DOHH2 (cell line): Measurements from ENCODE around the gene SLC25A31.

Source experiments
- H3F3A ChIP-seq: fragments of 200-600 bp; sonication (generic), shearing (Covaris generic); 2 replicates; pipeline ENCODE4 v1.6.0; 2016; ENCODE audit warnings: antibody characterized with exemption, mild to moderate bottlenecking; ENCODE audit not compliant: control insufficient read depth, insufficient read depth
- H3K27ac ChIP-seq: fragments of 200-600 bp; sonication (generic); 2 replicates; pipeline ENCODE4 v1.5.1; 2014; ENCODE audit warnings: low read depth, mild to moderate bottlenecking, low read length, moderate library complexity
- H3K27me3 ChIP-seq: fragments of 200-600 bp; sonication (generic); 2 replicates; pipeline ENCODE4 v1.6.1; 2014; ENCODE audit warnings: mild to moderate bottlenecking, low read length, mixed read lengths; ENCODE audit not compliant: control insufficient read depth
- H3K36me3 ChIP-seq: fragments of 200-600 bp; sonication (generic); 2 replicates; pipeline ENCODE4 v1.6.1; 2014; ENCODE audit warnings: mild to moderate bottlenecking, low read length, moderate library complexity, mixed read lengths; ENCODE audit not compliant: control insufficient read depth
- H3K4me1 ChIP-seq: fragments of 200-600 bp; sonication (generic); 2 replicates; pipeline ENCODE4 v1.6.1; 2014; ENCODE audit warnings: mild to moderate bottlenecking, low read length, mixed read lengths; ENCODE audit not compliant: control insufficient read depth
- H3K4me2 ChIP-seq: fragments of 200-600 bp; sonication (generic); 2 replicates; pipeline ENCODE4 v1.6.0; 2014; ENCODE audit warnings: mild to moderate bottlenecking, low read length, moderate library complexity
- H3K4me3 ChIP-seq: fragments of 200-600 bp; sonication (generic); 2 replicates; pipeline ENCODE4 v1.5.1; 2014; ENCODE audit warnings: mild to moderate bottlenecking, low read length, mixed read lengths
- H3K79me2 ChIP-seq: fragments of 200-600 bp; sonication (generic); 2 replicates; pipeline ENCODE4 v1.6.1; 2014; ENCODE audit warnings: mild to moderate bottlenecking, low read length, mixed read lengths; ENCODE audit not compliant: control insufficient read depth
- H3K9me2 ChIP-seq: fragments of 200-600 bp; sonication (generic); replicated peaks from 2 replicates; pipeline ENCODE4 v1.6.1; 2014; ENCODE audit warnings: mild to moderate bottlenecking, low read length, mixed read lengths; ENCODE audit not compliant: control insufficient read depth
- H3K9me3 ChIP-seq: fragments of 200-600 bp; sonication (generic); 2 replicates; pipeline ENCODE4 v1.6.1; 2014; ENCODE audit warnings: antibody characterized with exemption, low read length, mixed read lengths; ENCODE audit not compliant: control insufficient read depth, insufficient read depth
- H4K20me1 ChIP-seq: fragments of 200-600 bp; sonication (generic); 2 replicates; pipeline ENCODE4 v1.6.0; 2014; ENCODE audit warnings: low read depth, mild to moderate bottlenecking, antibody characterized with exemption, low read length, moderate library complexity; ENCODE audit not compliant: control insufficient read depth, insufficient read depth
- EZH2phosphoT487 ChIP-seq: fragments of 200-600 bp; sonication (generic); IDR thresholded peaks from 2 replicates; pipeline ENCODE4 v1.6.1; 2017; ENCODE audit warnings: borderline replicate concordance, mild to moderate bottlenecking, antibody characterized with exemption, low read length, moderate library complexity, mixed read lengths
- TF ChIP-seq, protein P1 (sequence below): fragments of 200-600 bp; sonication (generic); IDR thresholded peaks from one replicate; pipeline ENCODE4 v1.5.1; 2014; ENCODE audit warnings: antibody characterized with exemption, mild to moderate bottlenecking, low read depth, low read length; ENCODE audit not compliant: poor library complexity, severe bottlenecking

The SLC25A31 gene

DNA sequence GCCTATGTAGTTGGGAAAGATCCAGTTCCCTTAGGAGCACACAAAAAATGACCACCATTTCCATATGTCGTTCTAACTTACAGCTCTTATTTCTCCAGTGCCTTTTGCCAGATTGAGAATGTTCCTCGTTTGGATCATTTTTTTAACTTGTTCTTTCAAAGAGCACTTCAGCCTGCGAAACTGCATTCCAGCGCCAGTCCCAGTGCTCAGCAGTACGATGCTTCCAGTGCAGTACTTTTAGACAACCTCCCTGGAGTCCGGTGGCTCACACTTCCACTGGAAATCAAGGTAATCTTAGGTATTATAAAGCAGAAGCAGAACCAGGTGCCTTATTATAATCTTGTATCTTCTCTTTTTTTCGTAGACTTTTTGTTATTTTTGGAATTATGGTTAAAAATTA is 42.6 kb upstream of the SLC25A31 start:
- no peaks in the 10 kb centered on the region for H3K79me2 ChIP-seq
- no peaks in the 10 kb centered on the region for H4K20me1 ChIP-seq
- no peaks in the 10 kb centered on the region for H3K9me3 ChIP-seq
- H3F3A ChIP-seq: no peaks in the 10 kb centered on the region
- H3K4me2 ChIP-seq: no peak overlapping the region
- no peaks in the 10 kb centered on the region for H3K27me3 ChIP-seq
- no peak overlapping the region for H3K27ac ChIP-seq
- no peak overlapping the region for H3K4me3 ChIP-seq
- no peaks in the 10 kb centered on the region for H3K9me2 ChIP-seq
- no peaks in the 10 kb centered on the region for H3K4me1 ChIP-seq
- H3K36me3 ChIP-seq: no peaks in the 10 kb centered on the region
- no peak for TF ChIP-seq EZH2phosphoT487
- TF ChIP-seq, protein P1, sequence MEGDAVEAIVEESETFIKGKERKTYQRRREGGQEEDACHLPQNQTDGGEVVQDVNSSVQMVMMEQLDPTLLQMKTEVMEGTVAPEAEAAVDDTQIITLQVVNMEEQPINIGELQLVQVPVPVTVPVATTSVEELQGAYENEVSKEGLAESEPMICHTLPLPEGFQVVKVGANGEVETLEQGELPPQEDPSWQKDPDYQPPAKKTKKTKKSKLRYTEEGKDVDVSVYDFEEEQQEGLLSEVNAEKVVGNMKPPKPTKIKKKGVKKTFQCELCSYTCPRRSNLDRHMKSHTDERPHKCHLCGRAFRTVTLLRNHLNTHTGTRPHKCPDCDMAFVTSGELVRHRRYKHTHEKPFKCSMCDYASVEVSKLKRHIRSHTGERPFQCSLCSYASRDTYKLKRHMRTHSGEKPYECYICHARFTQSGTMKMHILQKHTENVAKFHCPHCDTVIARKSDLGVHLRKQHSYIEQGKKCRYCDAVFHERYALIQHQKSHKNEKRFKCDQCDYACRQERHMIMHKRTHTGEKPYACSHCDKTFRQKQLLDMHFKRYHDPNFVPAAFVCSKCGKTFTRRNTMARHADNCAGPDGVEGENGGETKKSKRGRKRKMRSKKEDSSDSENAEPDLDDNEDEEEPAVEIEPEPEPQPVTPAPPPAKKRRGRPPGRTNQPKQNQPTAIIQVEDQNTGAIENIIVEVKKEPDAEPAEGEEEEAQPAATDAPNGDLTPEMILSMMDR: no peak

DNA sequence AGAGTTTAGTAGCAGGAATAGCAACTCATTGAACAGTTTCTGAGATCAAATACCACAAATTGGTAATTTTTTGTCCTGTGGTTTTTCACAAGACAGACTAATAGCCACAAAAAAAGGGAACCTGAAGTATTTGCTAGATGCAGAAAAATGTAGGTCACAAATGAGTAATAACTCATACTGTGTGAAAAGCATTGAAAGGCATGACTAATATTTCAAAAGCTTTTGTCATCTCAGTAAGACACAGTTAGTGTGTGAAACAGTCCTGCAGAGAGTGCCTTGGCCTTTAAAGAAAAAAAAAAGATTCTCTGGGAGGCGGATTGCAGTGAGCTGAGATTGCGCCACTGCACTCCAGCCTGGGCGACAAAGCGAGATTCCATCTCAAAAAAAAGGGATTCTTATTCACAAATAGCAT is 31.4 kb upstream of the SLC25A31 start:
- Histone ChIP-seq H3K9me2 (no peaks in the 10 kb centered on the region), H3K27me3 (no peaks in the 10 kb centered on the region), H3K9me3 (no peaks in the 10 kb centered on the region), H3K36me3 (no peaks in the 10 kb centered on the region), H3K79me2 (no peaks in the 10 kb centered on the region), H3K4me3 (no peak overlapping the region), H3K4me1 (no peaks in the 10 kb centered on the region), H4K20me1 (no peaks in the 10 kb centered on the region), H3K27ac (no peak overlapping the region), H3F3A (no peaks in the 10 kb centered on the region), H3K4me2 (no peak overlapping the region)
- no peak for TF ChIP-seq EZH2phosphoT487
- TF ChIP-seq, protein P1: no peak

DNA sequence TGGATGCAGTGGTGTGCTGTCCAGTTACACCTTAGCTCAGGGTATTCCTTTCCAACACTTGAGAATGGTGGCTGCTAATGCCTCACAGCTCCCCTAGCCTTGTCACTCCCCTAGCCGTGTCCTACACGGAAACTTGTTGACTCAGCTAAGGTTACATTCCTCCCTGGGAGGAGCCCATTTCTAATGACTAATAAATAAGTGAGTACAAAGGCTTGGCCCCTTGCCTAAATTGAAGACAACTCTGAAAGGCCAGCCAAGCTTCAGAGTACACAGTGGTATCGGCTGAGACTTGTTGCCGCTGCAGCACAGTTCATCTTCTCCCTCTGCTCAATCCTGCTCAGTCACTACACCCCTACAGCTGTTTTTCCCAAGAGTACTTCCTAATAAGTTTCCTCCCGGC is 21.2 kb upstream of the SLC25A31 start:
- Histone ChIP-seq H3F3A (no peaks in the 10 kb centered on the region), H3K79me2 (no peaks in the 10 kb centered on the region), H3K27me3 (0 out of 2 replicates have a peak, but pooled peaks cover 2% of the 10 kb centered on the region), H3K36me3 (no peaks in the 10 kb centered on the region), H3K9me3 (no peaks in the 10 kb centered on the region), H3K4me3 (no peak overlapping the region), H3K27ac (no peak overlapping the region), H3K9me2 (no peaks in the 10 kb centered on the region), H3K4me1 (no peaks in the 10 kb centered on the region), H4K20me1 (no peaks in the 10 kb centered on the region), H3K4me2 (no peak overlapping the region)
- no peak for TF ChIP-seq EZH2phosphoT487
- TF ChIP-seq, protein P1: no peak

DNA sequence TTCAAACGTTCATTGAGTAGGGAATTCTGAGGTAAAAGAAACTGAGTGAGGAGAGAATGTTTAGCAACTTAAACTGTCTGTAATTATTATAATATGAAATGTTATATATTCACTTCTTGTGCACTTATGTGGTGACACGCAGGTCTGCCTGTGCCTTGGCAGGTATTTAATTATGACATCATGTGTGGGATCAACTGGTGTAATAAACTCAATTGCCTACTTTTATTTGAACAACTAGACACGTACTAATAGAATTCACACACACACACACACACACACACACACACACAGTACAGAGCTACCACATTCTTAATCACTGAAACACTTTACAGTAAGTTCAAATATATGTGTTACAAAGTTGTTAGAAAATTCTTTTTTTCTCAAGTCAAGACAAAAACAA is 20.7 kb upstream of the SLC25A31 start:
- TF ChIP-seq, protein P1: no peak
- TF ChIP-seq EZH2phosphoT487: no peak
- no peaks in the 10 kb centered on the region for H3K9me2 ChIP-seq
- H3K27me3 ChIP-seq: 0 out of 2 replicates have a peak, but pooled peaks cover 2% of the 10 kb centered on the region
- no peak overlapping the region for H3K27ac ChIP-seq
- no peak overlapping the region for H3K4me2 ChIP-seq
- no peaks in the 10 kb centered on the region for H3K79me2 ChIP-seq
- H3K36me3 ChIP-seq: no peaks in the 10 kb centered on the region
- H4K20me1 ChIP-seq: no peaks in the 10 kb centered on the region
- H3K4me3 ChIP-seq: no peak overlapping the region
- no peaks in the 10 kb centered on the region for H3K9me3 ChIP-seq
- H3F3A ChIP-seq: no peaks in the 10 kb centered on the region
- H3K4me1 ChIP-seq: no peaks in the 10 kb centered on the region
